Pancreas (tissue), 10 donors: ENCODE measurements around the gene DDX56. TPM values are rescaled to one million over a fixed set of nuclear protein-coding genes. Genes with fewer than 3 reads are reported as not detected.

Experiments
- ATAC-seq, 4 donors: fragments of 200-7000 bp; cut with Tn5 transposase; one replicate each; pipeline versions ENCODE4 v1.8.0 to v1.9.1; 2020; ENCODE audit warnings: mild to moderate bottlenecking in 4 of 4, moderate library complexity in 4 of 4
- DNase-seq, 6 donors: peaks; one replicate each; pipeline ENCODE4 v3.0.0-alpha.2; 2020
- FAIRE-seq: peaks from 2 replicates; lab custom pipeline; 2012; peaks lifted over from hg19 to GRCh38; lab: Jason Lieb, UNC
- H3K27ac ChIP-seq, 4 donors: fragments of 200-600 bp; sonication (generic); 1 replicate in 3 of 4; 2 replicates in 1 of 4; pipeline versions ENCODE4 v1.5.0 to v1.8.0; 2020
- H3K27me3 ChIP-seq, 4 donors: fragments of 200-600 bp; one replicate each; pipeline ENCODE4 v1.8.0; 2021
- H3K36me3 ChIP-seq, 3 donors: fragments of 200-600 bp; sonication (generic) in 1 of 3; one replicate each; pipeline versions ENCODE4 v1.5.0 to v1.8.0; 2020 to 2021
- H3K4me1 ChIP-seq, 3 donors: fragments of 200-600 bp; one replicate each; pipeline ENCODE4 v1.8.0; 2021
- H3K4me3 ChIP-seq, 4 donors: fragments of 200-600 bp; sonication (generic) in 2 of 4; one replicate each; pipeline versions ENCODE4 v1.5.0 to v1.8.0; 2020 to 2021
- H3K9me3 ChIP-seq, 4 donors: fragments of 200-600 bp; one replicate each; pipeline ENCODE4 v1.8.0; 2021
- CTCF ChIP-seq, 4 donors: fragments of 200-600 bp; sonication (generic) in 3 of 4; IDR thresholded peaks; one replicate each; pipeline versions ENCODE4 v1.5.0 to v1.8.0; 2021; ENCODE audit warnings: antibody characterized with exemption in 4 of 4
- WGBS, 2 donors: extraction: QIAGEN DNeasy Blood & Tissue Kit; methylation state at CpG; one replicate each; pipeline ENCODE4 v1.1.7; 2013; 5-methylcytosine and 5-hydroxymethylcytosine counted together
- intact Hi-C, 3 donors: fragments of 100-400 bp; cut with DNase I; formaldehyde crosslinking; loops; one replicate each; pipeline versions ENCODE4 v1.11.1 to v1.14.2; 2022
- polyA plus RNA-seq, 2 donors: library from polyadenylated mRNA; stranded (reverse); fragments of 200-250 nt; gene quantifications; one replicate each; pipeline ENCODE4 v1.2.3, GENCODE V29; 2013
- total RNA-seq, 6 donors: library from RNA; stranded (reverse); fragmentation: NEBNext Ultra II Directional in 4 of 6; extraction: Animal tissue kit (Norgen Biotek cat#: 25700) in 4 of 6; gene quantifications; one replicate each; pipeline versions ENCODE4 v1.2.1 to v1.2.4, GENCODE V29; 2021 to 2023
- donor health status: healthy with polysubstance abuse.
- donor health status: DM: no; HTN: no; CAD: no; lungs with moderate emphysema.
- donor health status: DM: no; HTN: no; CAD: no.
- donor health status: control.
- donor health status: control.
- donor health status: Bipolar disorder and iron deficiency.
- donor health status: DM: yes; HTN: yes; CAD: no.
- donor health status: DM: no; HTN: no; CAD: no.
- donor health status: DM: no; HTN: no; CAD: no.
- donor health status: DM: yes; HTN: yes; CAD: no.

Gene DDX56
- total and polyA plus RNA-seq, 8 donors: 23.0 to 114 (median 30.4) TPM

- Histone ChIP-seq H3K9me3 (no peaks in the 10 kb centered on the region), H3K27ac (no peak overlapping the region), H3K4me3 (no peak overlapping the region), H3K4me1 (peaks cover 3 to 7% (median 4%) of the 10 kb centered on the region in 3 donors), H3K36me3 (peaks cover 20 to 65% (median 42%) of the 10 kb centered on the region in 3 donors), H3K27me3 (no peaks in the 10 kb centered on the region)
- intact Hi-C loops: loop anchor here in 2 of 3 donors (2.0 to 10.0 kb wide), 2 partner anchors 323 to 325 kb away; no protein-coding TSS in a partner anchor
- DNase-seq: no peak
- WGBS, 2 donors: 87 to 94% methylated on average over 6 of the region's 6 CpGs
- ATAC-seq: no peak
- FAIRE-seq: no peak
- no peak for TF ChIP-seq CTCF (IDR thresholded peaks at IDR 0.05)
Measured at GRCh38 chr7:44567884-44568283, 5.8 kb downstream of the DDX56 start.

- Histone ChIP-seq H3K27ac (no peak overlapping the region), H3K9me3 (no peaks in the 10 kb centered on the region), H3K4me3 (no peak overlapping the region), H3K27me3 (no peaks in the 10 kb centered on the region), H3K4me1 (no peaks in the 10 kb centered on the region), H3K36me3 (peaks cover 20 to 56% (median 42%) of the 10 kb centered on the region in 3 donors)
- intact Hi-C loops: loop anchor here in 2 of 3 donors (2.0 to 10.0 kb wide), 2 partner anchors 322 to 324 kb away; no protein-coding TSS in a partner anchor
- TF ChIP-seq CTCF (IDR thresholded peaks at IDR 0.05): no peak
- ATAC-seq (no peak), DNase-seq (no peak), FAIRE-seq (no peak)
- 90 to 93% methylated on average over 5 of the region's 5 CpGs for WGBS, 2 donors
Measured at GRCh38 chr7:44566680-44567079, 7.0 kb downstream of the DDX56 start.

GRCh38 chr7:44565795-44566559, 7.7 kb downstream of the DDX56 start:
- no peak overlapping the region for H3K27ac ChIP-seq
- no peaks in the 10 kb centered on the region for H3K4me1 ChIP-seq
- no peak overlapping the region for H3K4me3 ChIP-seq
- H3K9me3 ChIP-seq: no peaks in the 10 kb centered on the region
- no peaks in the 10 kb centered on the region for H3K27me3 ChIP-seq
- TF ChIP-seq CTCF (IDR thresholded peaks at IDR 0.05): no peak
- DNase-seq (no peak), FAIRE-seq (no peak), ATAC-seq (peak; percentile 29 to 54 (median 38))
- 76 to 77% methylated on average over 15 to 16 of the region's 16 CpGs for WGBS, 2 donors
- intact Hi-C loops: loop anchor here in 2 of 3 donors (2.0 to 10.0 kb wide), 2 partner anchors 321 to 323 kb away; no protein-coding TSS in a partner anchor
- H3K36me3 ChIP-seq: peaks cover 20 to 49% (median 42%) of the 10 kb centered on the region in 3 donors

- Histone ChIP-seq H3K4me1 (no peaks in the 10 kb centered on the region), H3K27me3 (no peaks in the 10 kb centered on the region), H3K27ac (no peak overlapping the region), H3K4me3 (no peak overlapping the region), H3K9me3 (no peaks in the 10 kb centered on the region), H3K36me3 (peaks cover 17 to 42% (median 35%) of the 10 kb centered on the region in 3 donors)
- DNase-seq: peak in 5 of 6 donors; percentile 48 to 89 (median 78)
- no peak for FAIRE-seq
- peak; percentile 82 to 98 (median 92) for ATAC-seq
- intact Hi-C loops: loop anchor here in 1 of 3 donors (10.0 kb wide), 1 partner anchor 320 kb away; no protein-coding TSS in a partner anchor
- WGBS, 2 donors: 54 to 57% methylated on average over 13 of the region's 13 CpGs
- TF ChIP-seq CTCF (IDR thresholded peaks at IDR 0.05): peak; percentile 95 to 98 (median 97)
Measured at GRCh38 chr7:44565097-44565794, 8.5 kb downstream of the DDX56 start.
